Measurements from ENCODE around the gene FOXP1. TPM values are rescaled to one million over a fixed set of nuclear protein-coding genes. Genes with fewer than 3 reads are reported as not detected.

The FOXP1 gene
- total and polyA plus RNA-seq, 2 of the 8 experiments (the other 6 are each of a cell fraction or from before 2014, with no cell fraction given) = 13.9 to 25.4 TPM

DNA sequence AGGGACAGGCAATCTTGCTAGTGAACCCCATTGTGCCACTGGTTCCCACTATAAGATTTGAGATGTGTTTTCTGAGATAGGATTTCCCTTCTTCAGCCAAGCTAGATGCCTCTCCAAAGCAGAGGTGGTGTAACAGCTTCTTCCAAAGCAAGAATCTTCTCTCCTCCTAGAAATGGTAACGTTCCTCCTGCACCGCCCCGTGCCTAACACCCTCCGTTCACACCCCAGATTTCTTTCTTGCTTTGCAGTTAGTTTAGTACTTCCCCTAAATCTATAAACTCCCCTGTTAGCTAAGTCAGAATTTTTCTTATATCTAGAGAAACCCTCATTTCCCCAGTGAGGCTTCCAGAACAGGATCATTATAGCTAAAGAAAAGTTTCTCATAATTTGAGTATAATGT, 653.5 kb downstream of the FOXP1 start:
- CTCF ChIA-PET (ENCODE audit: partially characterized antibody) = interaction anchor here (1.1 to 1.2 kb wide), 2 partner anchors 15 to 398 kb away, joined by 3 read pairs; no protein-coding TSS in a partner anchor
- H3K4me3 ChIP-seq (ENCODE audit: extremely low read depth in 1 of 4, insufficient read depth in 2 of 4, low read depth in 3 of 4, low read length in 4 of 4) = no peak overlapping the region
- TF ChIP-seq, protein P1, sequence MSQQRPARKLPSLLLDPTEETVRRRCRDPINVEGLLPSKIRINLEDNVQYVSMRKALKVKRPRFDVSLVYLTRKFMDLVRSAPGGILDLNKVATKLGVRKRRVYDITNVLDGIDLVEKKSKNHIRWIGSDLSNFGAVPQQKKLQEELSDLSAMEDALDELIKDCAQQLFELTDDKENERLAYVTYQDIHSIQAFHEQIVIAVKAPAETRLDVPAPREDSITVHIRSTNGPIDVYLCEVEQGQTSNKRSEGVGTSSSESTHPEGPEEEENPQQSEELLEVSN (IDR thresholded peaks at IDR 0.05) = no peak
- TF ChIP-seq JUN (IDR thresholded peaks at IDR 0.05; ENCODE audit: low read depth, low read length) (no peak), ASH2L (IDR thresholded peaks at IDR 0.05; ENCODE audit: low read length) (no peak), BACH1 (IDR thresholded peaks at IDR 0.05; ENCODE audit: low read length) (no peak), NRF1 (IDR thresholded peaks at IDR 0.05; ENCODE audit: low read depth, low read length) (no peak), FOSL1 (IDR thresholded peaks at IDR 0.05; ENCODE audit: insufficient read depth, low read depth, low read length) (no peak), NANOG (IDR thresholded peaks at IDR 0.05; ENCODE audit: insufficient read depth, low read depth, low read length, poor library complexity, severe bottlenecking) (no peak), POLR2A (IDR thresholded peaks at IDR 0.05; ENCODE audit: control extremely low read depth in 1 of 2, low read depth in 2 of 2, low read length in 2 of 2) (no peak), POU5F1 (IDR thresholded peaks at IDR 0.05; ENCODE audit: low read depth, low read length) (no peak), RAD21 (IDR thresholded peaks at IDR 0.05 in 1 of 2, conservative IDR thresholded peaks at IDR 0.05 in 1 of 2; ENCODE audit: low read depth in 2 of 2, low read length in 2 of 2) (no peak), SP1 (IDR thresholded peaks at IDR 0.05; ENCODE audit: low read depth, low read length) (no peak), HDAC2 (IDR thresholded peaks at IDR 0.05; ENCODE audit: borderline replicate concordance in 1 of 2, low read depth in 2 of 2, low read length in 2 of 2) (no peak)
- TF ChIP-seq, protein P2, sequence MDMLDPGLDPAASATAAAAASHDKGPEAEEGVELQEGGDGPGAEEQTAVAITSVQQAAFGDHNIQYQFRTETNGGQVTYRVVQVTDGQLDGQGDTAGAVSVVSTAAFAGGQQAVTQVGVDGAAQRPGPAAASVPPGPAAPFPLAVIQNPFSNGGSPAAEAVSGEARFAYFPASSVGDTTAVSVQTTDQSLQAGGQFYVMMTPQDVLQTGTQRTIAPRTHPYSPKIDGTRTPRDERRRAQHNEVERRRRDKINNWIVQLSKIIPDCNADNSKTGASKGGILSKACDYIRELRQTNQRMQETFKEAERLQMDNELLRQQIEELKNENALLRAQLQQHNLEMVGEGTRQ (IDR thresholded peaks at IDR 0.05; ENCODE audit: low read length) = no peak

More for the DNA sequence above, 653.5 kb downstream of the FOXP1 start:
- Histone ChIP-seq H3K56ac (replicated peaks; ENCODE audit: insufficient read length, low read depth, low read length) (no peak overlapping the region), H4K20me1 (replicated peaks in 1 of 2; ENCODE audit: control insufficient read depth in 1 of 2, insufficient read depth in 2 of 2, low read length in 2 of 2) (no peaks in the 10 kb centered on the region), H3K4me2 (ENCODE audit: insufficient read depth in 1 of 2, low read depth in 2 of 2, low read length in 2 of 2) (no peak overlapping the region), H3K27me3 (replicated peaks in 1 of 4; ENCODE audit: control insufficient read depth in 3 of 4, extremely low read depth in 1 of 4, insufficient read depth in 3 of 4, low read length in 3 of 4) (no peaks in the 10 kb centered on the region), H4K91ac (replicated peaks; ENCODE audit: insufficient read length, low read length) (no peak overlapping the region), H3K9ac (replicated peaks in 1 of 4; ENCODE audit: extremely low read depth in 1 of 4, low read depth in 3 of 4, low read length in 3 of 4) (no peak overlapping the region), H3K79me2 (ENCODE audit: control insufficient read depth in 1 of 2, insufficient read depth in 2 of 2, low read length in 2 of 2) (no peaks in the 10 kb centered on the region), H3K9me3 (ENCODE audit: insufficient read depth in 2 of 2, low read depth in 1 of 2, low read length in 1 of 2) (no peaks in the 10 kb centered on the region), H3K27ac (ENCODE audit: low read depth, low read length) (no peak overlapping the region), H4K8ac (ENCODE audit: extremely low read depth, insufficient read depth, low read length) (no peak overlapping the region), H3K23me2 (ENCODE audit: low read depth, low read length) (no peaks in the 10 kb centered on the region), H2AK5ac (ENCODE audit: low read depth, low read length) (no peak overlapping the region), H3K4ac (replicated peaks; ENCODE audit: insufficient read length, low read depth, low read length) (no peak overlapping the region), H2AFZ (ENCODE audit: low read length) (no peak overlapping the region), H3K36me3 (ENCODE audit: control insufficient read depth in 2 of 4, insufficient read depth in 4 of 4, low read length in 3 of 4) (no peaks in the 10 kb centered on the region), H2BK12ac (ENCODE audit: low read depth, low read length) (no peak overlapping the region), H3K4me1 (replicated peaks in 1 of 4; ENCODE audit: control insufficient read depth in 3 of 4, insufficient read depth in 4 of 4, low read length in 3 of 4) (no peaks in the 10 kb centered on the region), H3K18ac (ENCODE audit: extremely low read depth, low read length) (no peak overlapping the region), H2BK15ac (ENCODE audit: low read length) (no peak overlapping the region), H2BK20ac (ENCODE audit: low read length) (no peak overlapping the region), H3K14ac (ENCODE audit: insufficient read length) (no peak overlapping the region), H4K5ac (ENCODE audit: insufficient read length, low read depth, low read length) (no peak overlapping the region), H2BK120ac (replicated peaks; ENCODE audit: low read depth, low read length) (no peak overlapping the region), H2BK5ac (ENCODE audit: low read depth, low read length) (no peak overlapping the region), H3K23ac (ENCODE audit: insufficient read length) (no peak overlapping the region), H3K79me1 (ENCODE audit: low read depth, low read length) (no peaks in the 10 kb centered on the region)
- 85% methylated on average over 4 of the region's 4 CpGs; no CpG with 5 or more reads in 1 of the 2 experiments for WGBS, 2 experiments (ENCODE audit: extremely low coverage in 1 of 2, insufficient coverage in 1 of 2, insufficient read length in 1 of 2, insufficient replicate concordance in 2 of 2, low coverage in 1 of 2, low lambda C conversion rate in 2 of 2, missing lambda C conversion rate in 1 of 2)
- POLR2A ChIA-PET (ENCODE audit: partially characterized antibody) = no interaction called here
- FAIRE-seq = no peak
- DNase-seq (ENCODE audit: low read depth in 1 of 2, low spot score in 2 of 2) = no peak

Data from H1 (cell line).